ENCODE data around the gene LRRN1.
A peak's percentile ranks its signal among the peaks of the same experiment; 100 is the strongest.

Gene LRRN1

GRCh38 chr3:3799173-3800079 lies at the start of gene LRRN1:
LRRN1 (plus strand) TSS chr3:3799431; CDS start chr3:3844642, 45,211 bp downstream.
- peak in 3 of 4 experiments; percentile 21 to 34 (median 26) for DNase-seq (ENCODE audit: low read depth in 4 of 4, low spot score in 1 of 4)

- DNase-seq (ENCODE audit: low read depth in 4 of 4, low spot score in 1 of 4): no peak
Observed at GRCh38 chr3:3753416-3753815, 45.8 kb upstream of the LRRN1 start.

DNA sequence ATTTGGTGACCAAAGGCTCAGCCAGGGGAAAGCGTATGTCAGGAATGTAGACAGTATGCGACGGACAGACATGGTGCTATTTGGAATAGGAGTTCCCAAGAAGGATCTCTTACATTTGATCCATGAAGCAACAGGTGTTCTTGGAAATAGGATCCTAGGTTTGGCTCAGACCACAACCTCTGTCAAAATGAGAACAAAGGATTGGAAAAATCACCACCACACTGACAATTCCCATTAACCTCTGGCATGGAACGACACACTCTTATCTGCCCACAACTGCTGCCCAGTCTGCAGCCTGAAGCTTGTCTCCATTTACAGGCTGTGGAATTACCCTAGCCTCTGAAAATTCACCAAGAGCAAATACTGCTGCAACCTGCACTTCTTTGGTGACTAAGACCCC lies 33.6 kb upstream of the LRRN1 start:
- DNase-seq (ENCODE audit: low read depth in 4 of 4, low spot score in 1 of 4): no peak

DNA sequence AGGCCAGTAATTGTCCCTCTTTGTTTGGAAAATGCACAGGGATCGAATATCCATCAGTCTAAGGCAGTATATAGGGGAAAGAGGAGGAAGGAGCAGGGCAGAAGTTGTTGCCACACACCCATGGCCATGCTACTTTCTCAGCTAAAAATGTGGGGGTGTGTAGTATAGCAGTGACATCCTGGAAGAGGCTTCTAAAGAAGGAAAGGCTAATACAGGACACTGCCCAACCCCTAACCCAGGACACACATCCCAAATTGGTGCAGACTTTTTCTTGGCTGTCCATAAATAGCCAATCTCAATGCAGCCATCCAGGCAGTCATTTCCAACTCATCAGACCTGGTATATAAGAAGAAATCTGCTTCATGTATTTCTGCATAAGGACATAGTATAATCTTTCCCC lies 33.1 kb upstream of the LRRN1 start:
- DNase-seq (ENCODE audit: low read depth in 4 of 4, low spot score in 1 of 4): no peak

DNA sequence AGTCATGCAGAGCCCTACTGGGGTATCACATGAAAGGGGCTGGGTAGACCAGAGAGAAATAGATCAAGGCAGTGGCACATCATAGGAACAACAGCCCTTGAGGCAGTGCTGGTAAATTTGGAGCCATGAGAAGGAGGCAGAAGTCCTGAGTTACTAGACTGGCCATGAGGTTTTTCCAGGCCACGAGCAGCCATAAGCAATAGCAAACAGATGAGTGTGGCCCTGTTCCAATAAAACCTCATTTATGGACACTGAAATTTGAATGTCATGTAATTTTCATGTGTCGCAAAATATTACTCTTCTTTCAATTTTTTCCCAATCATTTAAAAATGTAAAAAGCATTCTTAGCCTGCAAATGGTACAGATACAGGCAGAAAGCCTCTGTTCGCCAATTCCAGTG lies 28.1 kb upstream of the LRRN1 start:
- DNase-seq (ENCODE audit: low read depth in 4 of 4, low spot score in 1 of 4): no peak

GRCh38 chr3:3771567-3771966 lies 27.7 kb upstream of the LRRN1 start:
- no peak for DNase-seq (ENCODE audit: low read depth in 4 of 4, low spot score in 1 of 4)

DNA sequence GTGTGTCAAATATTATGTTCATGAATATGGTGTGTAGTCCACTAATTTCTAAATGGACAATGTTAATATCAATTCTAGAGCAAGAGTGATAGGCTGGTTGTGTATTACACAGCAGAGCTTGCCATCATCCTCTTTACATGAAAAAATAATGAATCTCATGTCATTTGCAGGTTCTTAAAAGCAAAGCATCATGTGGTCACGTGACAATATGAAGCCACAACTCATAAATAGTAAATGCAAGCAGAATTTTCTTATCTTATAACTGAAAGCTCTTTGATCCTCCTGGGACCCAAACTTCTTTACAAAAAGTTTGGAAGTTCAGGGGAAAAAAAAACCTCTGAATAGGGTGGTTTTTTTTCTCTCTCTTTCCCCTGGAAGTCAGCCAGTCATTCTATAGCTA lies 26.9 kb upstream of the LRRN1 start:
- no peak for DNase-seq (ENCODE audit: low read depth in 4 of 4, low spot score in 1 of 4)

DNA sequence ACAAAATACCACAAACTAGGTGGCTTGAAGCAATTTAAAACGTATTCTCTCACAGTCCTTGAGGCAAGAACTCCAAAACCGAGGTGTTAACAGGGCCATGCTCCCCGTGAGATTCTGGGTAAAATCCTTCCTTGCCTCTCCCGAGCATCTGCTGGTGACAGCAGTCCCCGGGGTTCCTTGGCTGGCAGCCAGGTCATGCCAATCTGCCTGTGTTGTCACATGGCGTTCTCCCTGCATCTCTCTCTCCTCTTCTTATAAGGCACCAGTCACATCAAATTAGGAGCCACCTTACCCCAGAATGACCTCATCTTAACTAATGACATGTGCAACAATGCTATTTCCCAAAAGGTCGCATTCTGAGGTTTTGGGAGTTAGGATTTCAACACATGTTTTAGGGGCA lies 26.3 kb upstream of the LRRN1 start:
- DNase-seq (ENCODE audit: low read depth in 4 of 4, low spot score in 1 of 4): no peak

DNA sequence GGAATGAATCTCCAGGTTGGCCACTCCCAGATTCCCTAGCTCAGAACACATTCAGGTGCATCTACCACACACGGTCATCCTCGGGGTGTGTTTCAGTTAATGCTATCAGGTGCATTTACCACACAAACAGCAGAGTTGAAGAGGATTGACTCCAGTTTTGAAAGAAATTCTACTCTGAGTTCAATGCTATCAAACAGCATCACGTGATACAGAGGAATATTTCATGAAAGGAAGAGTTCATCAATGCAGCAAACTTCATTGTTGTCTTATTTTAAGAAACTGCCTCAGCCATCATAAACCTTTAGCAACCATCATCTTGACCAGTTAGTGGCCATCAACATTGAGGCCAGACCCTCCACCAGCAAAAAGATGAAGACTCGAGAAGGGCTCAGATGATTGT lies 22.6 kb upstream of the LRRN1 start:
- DNase-seq (ENCODE audit: low read depth in 4 of 4, low spot score in 1 of 4): no peak

DNA sequence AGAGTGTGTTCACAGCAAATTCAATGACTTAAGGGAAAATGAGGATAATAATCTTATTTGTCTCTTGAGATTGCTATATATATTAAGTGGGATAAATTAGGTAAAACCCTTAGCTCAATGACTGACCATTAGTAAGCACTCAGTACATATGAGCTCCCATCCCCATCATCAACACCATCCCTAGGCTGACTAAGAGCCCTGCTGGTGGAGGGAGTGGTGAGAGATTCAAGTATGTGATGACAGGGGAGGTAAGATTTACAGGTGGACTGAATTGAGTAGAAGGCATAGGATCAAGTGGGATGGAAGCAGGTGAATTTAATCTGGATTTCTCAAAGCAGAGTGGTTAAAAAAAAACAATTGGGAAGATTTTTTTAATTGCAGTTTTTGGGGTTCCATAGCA lies 21.0 kb upstream of the LRRN1 start:
- DNase-seq (ENCODE audit: low read depth in 4 of 4, low spot score in 1 of 4): no peak

DNA sequence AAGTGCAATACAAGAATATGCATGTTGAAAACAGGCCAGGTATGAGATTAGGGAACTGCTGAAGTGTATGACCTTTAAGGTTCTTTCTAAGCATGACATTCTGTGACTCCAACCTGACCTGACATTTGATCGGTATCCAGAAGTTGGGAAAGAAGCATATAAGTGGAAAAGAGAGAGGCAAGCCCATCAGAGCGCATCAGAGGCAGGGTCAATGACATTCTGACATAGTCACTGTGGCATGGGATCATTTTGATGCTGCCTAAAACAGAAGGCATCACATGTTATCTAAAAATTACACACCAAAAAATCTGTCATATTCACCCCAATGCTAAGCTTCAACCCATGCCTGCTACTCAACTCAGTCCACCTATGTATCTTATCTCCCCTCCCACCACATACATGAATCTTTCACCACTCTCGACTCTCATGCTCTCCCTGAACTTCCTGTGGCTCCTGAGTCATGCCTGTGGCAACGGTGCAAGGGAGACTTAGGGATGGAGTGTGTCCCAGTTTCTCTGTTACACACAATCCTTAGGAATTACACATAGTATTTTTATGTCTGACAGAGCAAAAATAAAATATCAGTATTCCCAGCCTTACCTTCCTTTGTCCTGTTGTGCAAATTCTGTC lies 20.5 kb upstream of the LRRN1 start:
- DNase-seq (ENCODE audit: low read depth in 4 of 4, low spot score in 1 of 4): no peak

DNA sequence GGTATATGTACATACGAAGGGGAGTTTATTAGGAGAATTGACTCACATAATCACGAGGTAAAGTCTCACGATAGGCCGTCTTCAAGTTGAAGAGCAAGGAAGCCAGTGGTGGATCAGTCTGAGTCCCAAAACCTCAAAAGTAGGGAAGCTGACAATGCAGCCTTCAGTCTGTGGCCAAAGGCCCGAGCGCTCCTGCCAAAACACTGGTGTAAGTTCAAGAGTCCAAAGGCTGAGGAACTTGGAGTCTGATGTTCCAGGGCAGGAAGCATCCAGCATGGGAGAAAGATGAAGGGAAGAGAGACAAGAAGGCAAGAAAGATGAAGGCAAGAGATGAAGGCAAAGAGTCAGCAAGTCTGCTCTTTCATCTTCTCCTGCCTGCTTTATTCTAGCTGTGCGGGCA lies 16.8 kb upstream of the LRRN1 start:
- no peak for DNase-seq (ENCODE audit: low read depth in 4 of 4, low spot score in 1 of 4)

- DNase-seq (ENCODE audit: low read depth in 4 of 4, low spot score in 1 of 4): no peak
Observed at GRCh38 chr3:3783210-3783609, 16.0 kb upstream of the LRRN1 start.

GRCh38 chr3:3783696-3784095 lies 15.5 kb upstream of the LRRN1 start:
- DNase-seq (ENCODE audit: low read depth in 4 of 4, low spot score in 1 of 4): no peak

- no peak for DNase-seq (ENCODE audit: low read depth in 4 of 4, low spot score in 1 of 4)
Observed at GRCh38 chr3:3792391-3792790, 6.8 kb upstream of the LRRN1 start.

GRCh38 chr3:3798631-3799113 lies 559 bp upstream of the LRRN1 start:
- peak in 1 of 4 experiments; percentile 5 for DNase-seq (ENCODE audit: low read depth in 4 of 4, low spot score in 1 of 4)

GRCh38 chr3:3800080-3800455 lies 837 bp downstream of the LRRN1 start:
- DNase-seq (ENCODE audit: low read depth in 4 of 4, low spot score in 1 of 4): no peak

GRCh38 chr3:3800685-3801493 lies 1.7 kb downstream of the LRRN1 start:
- no peak for DNase-seq (ENCODE audit: low read depth in 4 of 4, low spot score in 1 of 4)

- no peak for DNase-seq (ENCODE audit: low read depth in 4 of 4, low spot score in 1 of 4)
Observed at GRCh38 chr3:3801494-3801841, 2.2 kb downstream of the LRRN1 start.

- no peak for DNase-seq (ENCODE audit: low read depth in 4 of 4, low spot score in 1 of 4)
Observed at GRCh38 chr3:3802046-3802445, 2.8 kb downstream of the LRRN1 start.

DNA sequence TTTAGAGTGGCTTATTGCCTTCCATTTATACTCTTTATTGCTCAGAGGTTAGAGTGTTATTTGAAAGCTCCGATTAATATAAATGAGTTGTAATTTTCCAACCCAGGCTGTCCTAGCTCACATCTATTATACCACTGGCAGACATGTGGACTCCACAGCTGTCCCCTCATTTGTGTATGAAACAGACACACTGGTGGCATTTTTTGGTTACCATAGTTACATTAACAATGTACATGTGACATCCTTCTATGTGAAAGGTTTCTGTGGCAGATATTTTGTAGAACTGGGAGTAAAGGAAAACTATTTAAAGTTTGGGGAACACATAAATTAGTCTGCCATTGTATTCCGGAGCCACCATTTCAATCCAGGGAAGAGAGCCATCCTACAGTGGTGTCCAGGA lies 5.3 kb downstream of the LRRN1 start:
- DNase-seq (ENCODE audit: low read depth in 4 of 4, low spot score in 1 of 4): no peak

DNA sequence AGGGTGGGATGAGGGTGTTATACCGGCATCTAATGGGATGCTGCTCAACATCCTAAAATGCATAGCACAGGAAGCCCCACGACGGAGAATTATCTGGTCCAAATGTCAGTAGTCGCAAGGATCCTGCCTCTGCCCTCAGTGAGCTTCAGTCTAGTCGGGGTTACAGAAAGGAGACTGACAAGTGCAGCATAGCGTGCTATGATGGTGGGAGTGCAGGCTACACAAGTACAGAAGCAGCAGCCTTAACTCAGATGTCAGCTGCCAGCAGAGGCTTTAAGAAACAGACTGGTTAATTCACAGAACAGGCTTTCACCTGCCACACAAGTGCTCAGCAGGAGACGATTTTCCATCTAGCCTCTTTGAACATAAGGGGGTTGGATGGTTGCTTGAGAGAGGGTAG lies 6.9 kb downstream of the LRRN1 start:
- DNase-seq (ENCODE audit: low read depth in 4 of 4, low spot score in 1 of 4): no peak

All from stimulated activated CD4-positive, alpha-beta T cell treated with anti-CD3 and anti-CD28 coated beads, Interleukin-1b, Interleukin-23, amount 100 ng/mL, for 24 hours (primary cell).